Upper lobe of right lung (tissue), 1 donor: ENCODE measurements around the gene INO80. TPM values are rescaled to one million over a fixed set of nuclear protein-coding genes. Genes with fewer than 3 reads are reported as not detected.

Experiments
- ATAC-seq: fragments of 200-7000 bp; cut with Tn5 transposase; one replicate; pipeline ENCODE4 v1.9.1; 2020; ENCODE audit warnings: mild to moderate bottlenecking, moderate library complexity
- DNase-seq: peaks from one replicate; pipeline ENCODE4 v3.0.0-alpha.2; 2020
- H3K27ac ChIP-seq: fragments of 200-600 bp; one replicate; pipeline ENCODE4 v1.8.0; 2022
- H3K27me3 ChIP-seq: fragments of 200-600 bp; one replicate; pipeline ENCODE4 v1.8.0; 2022; ENCODE audit warnings: mild to moderate bottlenecking
- H3K36me3 ChIP-seq: fragments of 200-600 bp; one replicate; pipeline ENCODE4 v1.8.0; 2022
- H3K4me1 ChIP-seq: fragments of 200-600 bp; one replicate; pipeline ENCODE4 v1.8.0; 2022
- H3K4me3 ChIP-seq: fragments of 200-600 bp; one replicate; pipeline ENCODE4 v1.8.0; 2022; ENCODE audit warnings: mild to moderate bottlenecking
- H3K9me3 ChIP-seq: fragments of 200-600 bp; one replicate; pipeline ENCODE4 v1.8.0; 2022
- intact Hi-C: fragments of 100-400 bp; cut with DNase I; formaldehyde crosslinking; loops from one replicate; pipeline ENCODE4 v1.11.0; 2022
- total RNA-seq: library from RNA; stranded (reverse); fragmentation: NEBNext Ultra II Directional; extraction: Animal tissue kit (Norgen Biotek cat#: 25700); gene quantifications from one replicate; pipeline ENCODE4 v1.2.1, GENCODE V29; 2021
- TF ChIP-seq, protein P1 (sequence below): fragments of 200-600 bp; IDR thresholded peaks from one replicate; pipeline ENCODE4 v1.8.0; 2022; ENCODE audit warnings: antibody characterized with exemption
- donor health status: DM: no; HTN: yes; CAD: no; lungs with severe emphysema.

Gene INO80
- total RNA-seq, 1 donor from 2014 or later: 35.6 TPM

DNA sequence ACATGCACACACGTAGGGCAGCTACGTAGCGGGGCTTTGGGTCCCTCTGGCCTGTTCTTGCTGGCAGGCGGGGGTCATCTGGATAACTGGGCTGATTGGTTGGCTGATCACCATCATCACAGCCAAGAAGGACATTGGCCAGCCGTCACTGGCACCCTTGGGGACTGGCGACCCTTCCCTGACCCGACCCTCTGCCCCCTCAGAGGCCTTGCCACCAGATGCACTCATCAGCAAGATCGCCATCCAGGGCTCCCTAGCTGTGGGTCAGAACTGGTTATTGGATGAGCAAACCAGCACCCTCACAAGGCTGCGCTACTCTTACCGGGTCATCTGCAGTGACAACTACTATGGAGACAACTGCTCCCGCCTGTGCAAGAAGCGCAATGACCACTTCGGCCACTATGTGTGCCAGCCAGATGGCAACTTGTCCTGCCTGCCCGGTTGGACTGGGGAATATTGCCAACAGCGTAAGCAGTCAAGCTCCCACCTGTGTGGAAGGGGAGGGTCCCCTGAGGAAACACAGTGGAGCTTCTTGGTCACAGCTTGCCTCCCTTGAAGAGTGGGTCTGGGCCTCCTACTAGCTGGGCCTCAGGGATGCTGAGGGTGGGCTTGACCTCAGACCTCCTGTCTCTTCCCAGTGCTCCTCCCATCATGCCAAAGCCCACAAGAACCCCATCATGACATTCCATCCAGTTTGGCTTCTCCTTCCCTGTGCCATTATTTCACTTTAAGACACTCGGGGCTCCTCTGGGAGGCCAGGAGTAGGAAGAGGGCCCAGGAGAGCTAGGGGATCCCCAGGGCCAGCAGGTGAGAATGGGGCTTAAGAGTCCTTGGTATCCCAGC, 184.6 kb downstream of the INO80 start:
- peak overlapping the region; percentile 47 for H3K27ac ChIP-seq
- H3K9me3 ChIP-seq: no peaks in the 10 kb centered on the region
- DNase-seq: no peak
- H3K4me1 ChIP-seq: peaks cover 55% of the 10 kb centered on the region
- no peak for ATAC-seq
- TF ChIP-seq, protein P1, sequence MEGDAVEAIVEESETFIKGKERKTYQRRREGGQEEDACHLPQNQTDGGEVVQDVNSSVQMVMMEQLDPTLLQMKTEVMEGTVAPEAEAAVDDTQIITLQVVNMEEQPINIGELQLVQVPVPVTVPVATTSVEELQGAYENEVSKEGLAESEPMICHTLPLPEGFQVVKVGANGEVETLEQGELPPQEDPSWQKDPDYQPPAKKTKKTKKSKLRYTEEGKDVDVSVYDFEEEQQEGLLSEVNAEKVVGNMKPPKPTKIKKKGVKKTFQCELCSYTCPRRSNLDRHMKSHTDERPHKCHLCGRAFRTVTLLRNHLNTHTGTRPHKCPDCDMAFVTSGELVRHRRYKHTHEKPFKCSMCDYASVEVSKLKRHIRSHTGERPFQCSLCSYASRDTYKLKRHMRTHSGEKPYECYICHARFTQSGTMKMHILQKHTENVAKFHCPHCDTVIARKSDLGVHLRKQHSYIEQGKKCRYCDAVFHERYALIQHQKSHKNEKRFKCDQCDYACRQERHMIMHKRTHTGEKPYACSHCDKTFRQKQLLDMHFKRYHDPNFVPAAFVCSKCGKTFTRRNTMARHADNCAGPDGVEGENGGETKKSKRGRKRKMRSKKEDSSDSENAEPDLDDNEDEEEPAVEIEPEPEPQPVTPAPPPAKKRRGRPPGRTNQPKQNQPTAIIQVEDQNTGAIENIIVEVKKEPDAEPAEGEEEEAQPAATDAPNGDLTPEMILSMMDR: no peak
- H3K36me3 ChIP-seq: no peaks in the 10 kb centered on the region
- intact Hi-C loops: no loop called here
- peaks cover 43% of the 10 kb centered on the region for H3K27me3 ChIP-seq
- H3K4me3 ChIP-seq: peak overlapping the region; percentile 63

DNA sequence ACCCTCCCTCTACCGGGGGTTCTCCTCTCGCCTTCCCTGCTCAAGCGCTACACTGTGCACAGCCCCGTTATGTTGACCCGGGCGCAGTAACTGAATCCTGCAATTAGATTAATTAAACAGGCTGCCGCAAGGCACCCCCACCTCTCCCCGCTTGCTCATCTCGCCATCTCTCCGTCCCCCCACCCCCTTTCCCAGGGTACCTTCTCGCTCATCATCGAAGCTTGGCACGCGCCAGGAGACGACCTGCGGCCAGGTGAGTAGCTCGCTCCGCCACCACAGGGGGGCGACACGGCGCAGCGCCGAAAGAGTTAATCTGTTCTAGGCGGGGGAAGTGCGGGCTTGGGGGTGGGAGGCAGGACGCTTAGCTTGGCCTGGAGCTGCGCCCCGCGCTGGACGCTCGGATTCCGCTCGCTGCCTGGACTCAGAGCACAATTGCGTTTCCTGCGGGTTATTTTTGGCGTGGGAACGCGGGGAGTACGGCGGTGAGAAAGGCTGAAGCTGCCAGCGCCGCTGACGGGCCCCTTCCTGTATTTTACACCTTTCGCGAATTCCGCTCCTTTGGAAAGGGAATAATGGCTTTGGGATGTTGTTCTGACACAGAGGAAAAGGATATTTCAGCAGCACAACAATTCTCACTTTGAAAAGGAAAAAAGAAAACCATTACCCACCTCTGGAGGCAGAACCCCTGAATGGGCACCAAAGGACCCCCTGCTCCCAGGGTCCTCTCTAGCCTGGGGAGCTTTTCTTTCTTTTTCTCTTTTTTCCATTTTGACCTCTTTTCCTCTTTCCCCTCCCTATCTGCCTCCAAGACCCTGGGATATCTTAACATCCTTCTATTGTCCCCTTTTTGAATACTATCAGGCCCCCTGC, 185.4 kb downstream of the INO80 start:
- Histone ChIP-seq H3K4me1 (peaks cover 63% of the 10 kb centered on the region), H3K36me3 (no peaks in the 10 kb centered on the region), H3K27me3 (peaks cover 52% of the 10 kb centered on the region), H3K27ac (no peak overlapping the region), H3K4me3 (peak overlapping the region; percentile 63), H3K9me3 (no peaks in the 10 kb centered on the region)
- DNase-seq (peak; percentile 81), ATAC-seq (peak; percentile 12)
- intact Hi-C loops: no loop called here
- TF ChIP-seq, protein P1: peak; percentile 47

DNA sequence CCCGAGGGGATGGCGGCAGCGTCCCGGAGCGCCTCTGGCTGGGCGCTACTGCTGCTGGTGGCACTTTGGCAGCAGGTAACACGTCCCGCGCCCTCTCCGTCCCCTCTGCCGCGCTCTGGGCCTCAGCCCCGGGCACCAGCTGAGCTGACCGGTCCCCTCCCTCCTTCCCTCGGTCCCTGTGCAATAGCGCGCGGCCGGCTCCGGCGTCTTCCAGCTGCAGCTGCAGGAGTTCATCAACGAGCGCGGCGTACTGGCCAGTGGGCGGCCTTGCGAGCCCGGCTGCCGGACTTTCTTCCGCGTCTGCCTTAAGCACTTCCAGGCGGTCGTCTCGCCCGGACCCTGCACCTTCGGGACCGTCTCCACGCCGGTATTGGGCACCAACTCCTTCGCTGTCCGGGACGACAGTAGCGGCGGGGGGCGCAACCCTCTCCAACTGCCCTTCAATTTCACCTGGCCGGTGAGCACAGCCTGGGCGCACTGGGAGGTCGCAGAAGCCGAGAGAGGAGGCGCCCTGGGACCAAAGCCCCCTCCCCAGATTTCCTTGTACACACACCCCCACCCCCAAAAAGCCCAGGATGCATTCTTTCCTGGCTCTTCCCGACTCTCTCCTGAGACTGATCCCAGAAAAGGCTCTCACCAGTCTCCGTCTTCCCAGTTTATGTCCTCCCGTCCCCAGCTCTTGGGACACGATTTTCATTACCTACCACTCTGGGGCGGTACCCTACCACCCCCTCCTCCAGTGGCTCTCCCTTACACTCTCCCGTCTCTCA, 186.2 kb downstream of the INO80 start:
- DNase-seq (peak; percentile 84), ATAC-seq (peak; percentile 36)
- Histone ChIP-seq H3K9me3 (no peaks in the 10 kb centered on the region), H3K27ac (peak overlapping the region; percentile 61), H3K27me3 (peaks cover 57% of the 10 kb centered on the region), H3K4me3 (peak overlapping the region; percentile 63), H3K36me3 (no peaks in the 10 kb centered on the region), H3K4me1 (peaks cover 63% of the 10 kb centered on the region)
- intact Hi-C loops: no loop called here
- TF ChIP-seq, protein P1: no peak

Other genes with a start within 250 kb of the INO80 start
- gene RHOV, start 242.0 kb downstream of the INO80 start, total RNA-seq: not detected
- gene VPS18, start 221.8 kb downstream of the INO80 start, total RNA-seq: 24.5 TPM
- gene DLL4, start 186.9 kb downstream of the INO80 start, total RNA-seq: 22.0 TPM
- 4.4 TPM for gene CHAC1, start 162.8 kb downstream of the INO80 start, total RNA-seq
- not detected for gene EXD1, start 114.5 kb upstream of the INO80 start, total RNA-seq
- 175 TPM for gene CHP1, start 115.0 kb upstream of the INO80 start, total RNA-seq
- 0.55 TPM for gene OIP5, start 216.3 kb upstream of the INO80 start, total RNA-seq
- 6.7 TPM for gene NUSAP1, start 216.6 kb upstream of the INO80 start, total RNA-seq